H1 (cell line): Measurements from ENCODE around the gene HELQ. TPM values are rescaled to one million over a fixed set of nuclear protein-coding genes. Genes with fewer than 3 reads are reported as not detected.

ENCODE experiments used
- CTCF ChIA-PET: fragments of 300-600 bp; sonication (Branson Sonifier 250); formaldehyde crosslinking; loops from one replicate; lab custom pipeline; 2021; ENCODE audit not compliant: partially characterized antibody; lab: Charles Lee
- POLR2A ChIA-PET: fragments of 300-600 bp; sonication (Branson Sonifier 250); formaldehyde crosslinking; loops from one replicate; lab custom pipeline; 2021; ENCODE audit warnings: inconsistent platforms; ENCODE audit not compliant: partially characterized antibody; lab: Charles Lee
- DNase-seq, 2 experiments: peaks; one replicate each; pipeline versions ENCODE4 v3.0.0 to v3.0.0-alpha.2; 2010 to 2022; ENCODE audit warnings: low spot score in 2 of 2, low read depth in 1 of 2, mixed read lengths in 1 of 2
- FAIRE-seq: peaks from 2 replicates; lab custom pipeline; 2011; peaks lifted over from hg19 to GRCh38; lab: Jason Lieb, UNC
- H2AFZ ChIP-seq: 2 replicates; pipeline ENCODE4 v1.8.1; 2012; ENCODE audit warnings: low read length, inconsistent platforms
- H2AK5ac ChIP-seq: 2 replicates; pipeline ENCODE4 v1.6.1; 2013; ENCODE audit warnings: low read depth, low read length
- H2BK120ac ChIP-seq: replicated peaks from 2 replicates; pipeline ENCODE3; 2013; ENCODE audit warnings: low read depth, low read length, inconsistent platforms
- H2BK12ac ChIP-seq: 2 replicates; pipeline ENCODE4 v1.6.1; 2013; ENCODE audit warnings: low read depth, low read length
- H2BK15ac ChIP-seq: 2 replicates; pipeline ENCODE4 v1.6.1; 2013; ENCODE audit warnings: low read length
- H2BK20ac ChIP-seq: 2 replicates; pipeline ENCODE4 v1.6.1; 2013; ENCODE audit warnings: low read length
- H2BK5ac ChIP-seq: 2 replicates; pipeline ENCODE4 v1.6.1; 2013; ENCODE audit warnings: low read depth, low read length
- H3K14ac ChIP-seq: 2 replicates; pipeline ENCODE4 v1.6.1; 2013; ENCODE audit warnings: inconsistent platforms; ENCODE audit not compliant: insufficient read length
- H3K18ac ChIP-seq: 2 replicates; pipeline ENCODE4 v1.6.1; 2013; ENCODE audit warnings: low read length; ENCODE audit errors: extremely low read depth
- H3K23ac ChIP-seq: 2 replicates; pipeline ENCODE4 v1.6.1; 2013; ENCODE audit warnings: inconsistent platforms; ENCODE audit not compliant: insufficient read length
- H3K23me2 ChIP-seq: 2 replicates; pipeline ENCODE4 v1.6.1; 2013; ENCODE audit warnings: low read depth, low read length
- H3K27ac ChIP-seq: 2 replicates; pipeline ENCODE4 v1.6.1; 2011; ENCODE audit warnings: low read depth, low read length, inconsistent platforms
- H3K27me3 ChIP-seq, 4 experiments: replicated peaks in 1 of 4; 1 replicate in 1 of 4; 2 replicates in 3 of 4; pipeline versions ENCODE4 v1.6.1 to v1.8.1; 2011 to 2013; ENCODE audit warnings: low read length in 3 of 4, mild to moderate bottlenecking in 3 of 4, inconsistent platforms in 2 of 4, mixed read lengths in 2 of 4, moderate library complexity in 1 of 4; ENCODE audit not compliant: control insufficient read depth in 3 of 4, insufficient read depth in 3 of 4; ENCODE audit errors: extremely low read depth in 1 of 4
- H3K36me3 ChIP-seq, 4 experiments: 2 replicates each; pipeline versions ENCODE4 v1.6.1 to v1.8.1; 2011 to 2013; ENCODE audit warnings: mild to moderate bottlenecking in 4 of 4, low read length in 3 of 4, moderate library complexity in 2 of 4, control low read depth in 1 of 4, inconsistent platforms in 1 of 4; ENCODE audit not compliant: insufficient read depth in 4 of 4, control insufficient read depth in 2 of 4
- H3K4ac ChIP-seq: replicated peaks from 2 replicates; pipeline ENCODE3; 2013; ENCODE audit warnings: low read length, low read depth, mixed read lengths, inconsistent platforms; ENCODE audit not compliant: insufficient read length
- H3K4me1 ChIP-seq, 4 experiments: replicated peaks in 1 of 4; 1 replicate in 1 of 4; 2 replicates in 3 of 4; pipeline versions ENCODE4 v1.6.1 to v1.8.1; 2011 to 2013; ENCODE audit warnings: low read length in 3 of 4, inconsistent platforms in 2 of 4, mixed read lengths in 1 of 4; ENCODE audit not compliant: insufficient read depth in 4 of 4, control insufficient read depth in 3 of 4
- H3K4me2 ChIP-seq, 2 experiments: 2 replicates each; pipeline versions ENCODE4 v1.6.1 to v1.8.1; 2011 to 2013; ENCODE audit warnings: low read depth in 2 of 2, low read length in 2 of 2, control low read depth in 1 of 2, inconsistent platforms in 1 of 2, mild to moderate bottlenecking in 1 of 2; ENCODE audit not compliant: insufficient read depth in 1 of 2
- H3K4me3 ChIP-seq, 4 experiments: fragments of 200-600, 300-600 bp in 1 of 4; sonication (generic), shearing (Covaris generic), sonication (Bioruptor Twin) in 1 of 4; 2 replicates each; pipeline versions ENCODE4 v1.5.1 to v1.8.1; 2011 to 2016; ENCODE audit warnings: low read length in 4 of 4, low read depth in 3 of 4, control low read depth in 2 of 4, inconsistent platforms in 2 of 4, mild to moderate bottlenecking in 2 of 4, mixed read lengths in 1 of 4, moderate library complexity in 1 of 4; ENCODE audit not compliant: insufficient read depth in 2 of 4; ENCODE audit errors: extremely low read depth in 1 of 4
- H3K56ac ChIP-seq: replicated peaks from 2 replicates; pipeline ENCODE3; 2013; ENCODE audit warnings: low read depth, mild to moderate bottlenecking, mixed read lengths, low read length, inconsistent platforms; ENCODE audit not compliant: insufficient read length
- H3K79me1 ChIP-seq: 2 replicates; pipeline ENCODE4 v1.6.1; 2013; ENCODE audit warnings: low read depth, low read length, control low read depth
- H3K79me2 ChIP-seq, 2 experiments: 2 replicates each; pipeline versions ENCODE4 v1.6.1 to v1.8.1; 2012 to 2013; ENCODE audit warnings: low read length in 2 of 2, mild to moderate bottlenecking in 2 of 2, inconsistent platforms in 1 of 2; ENCODE audit not compliant: insufficient read depth in 2 of 2, control insufficient read depth in 1 of 2
- H3K9ac ChIP-seq, 4 experiments: replicated peaks in 1 of 4; 1 replicate in 1 of 4; 2 replicates in 3 of 4; pipeline versions ENCODE4 v1.6.1 to v1.8.1; 2011 to 2013; ENCODE audit warnings: low read depth in 3 of 4, low read length in 3 of 4, control low read depth in 2 of 4, mild to moderate bottlenecking in 2 of 4, moderate library complexity in 2 of 4, inconsistent platforms in 1 of 4; ENCODE audit errors: extremely low read depth in 1 of 4
- H3K9me3 ChIP-seq, 2 experiments: 2 replicates each; pipeline versions ENCODE4 v1.6.1 to v1.8.1; 2012 to 2013; ENCODE audit warnings: mild to moderate bottlenecking in 2 of 2, moderate library complexity in 2 of 2, control low read depth in 1 of 2, inconsistent platforms in 1 of 2, low read depth in 1 of 2, low read length in 1 of 2, mixed read lengths in 1 of 2; ENCODE audit not compliant: insufficient read depth in 2 of 2
- H4K20me1 ChIP-seq, 2 experiments: replicated peaks in 1 of 2; 2 replicates each; pipeline versions ENCODE3 to v1.8.1; 2011 to 2013; ENCODE audit warnings: inconsistent platforms in 2 of 2, low read length in 2 of 2, mild to moderate bottlenecking in 1 of 2; ENCODE audit not compliant: insufficient read depth in 2 of 2, control insufficient read depth in 1 of 2
- H4K5ac ChIP-seq: 2 replicates; pipeline ENCODE4 v1.6.1; 2013; ENCODE audit warnings: low read length, low read depth, mixed read lengths, inconsistent platforms; ENCODE audit not compliant: insufficient read length
- H4K8ac ChIP-seq: 2 replicates; pipeline ENCODE4 v1.8.0; 2013; ENCODE audit warnings: mild to moderate bottlenecking, moderate library complexity, low read length, inconsistent platforms; ENCODE audit not compliant: insufficient read depth; ENCODE audit errors: extremely low read depth
- H4K91ac ChIP-seq: replicated peaks from 2 replicates; pipeline ENCODE3; 2013; ENCODE audit warnings: low read length, mixed read lengths, inconsistent platforms; ENCODE audit not compliant: insufficient read length
- EP300 ChIP-seq, 2 experiments: IDR thresholded peaks; 1 replicate in 1 of 2; 2 replicates in 1 of 2; pipeline ENCODE4 v1.6.1; 2011 to 2012; ENCODE audit warnings: low read depth in 2 of 2, low read length in 2 of 2, mild to moderate bottlenecking in 2 of 2, borderline replicate concordance in 1 of 2, inconsistent platforms in 1 of 2, moderate library complexity in 1 of 2
- HDAC2 ChIP-seq, 2 experiments: fragments of 300-600 bp in 1 of 2; sonication (generic) in 1 of 2; IDR thresholded peaks; 2 replicates each; pipeline ENCODE4 v1.6.1; 2011 to 2012; ENCODE audit warnings: low read depth in 2 of 2, low read length in 2 of 2, mild to moderate bottlenecking in 2 of 2, moderate library complexity in 2 of 2, borderline replicate concordance in 1 of 2, inconsistent platforms in 1 of 2
- RBBP5 ChIP-seq: IDR thresholded peaks from 2 replicates; pipeline ENCODE4 v1.7.1; 2012; ENCODE audit warnings: low read depth, mild to moderate bottlenecking, inconsistent platforms, low read length, moderate library complexity, borderline replicate concordance
- SUZ12 ChIP-seq: fragments of 200-600 bp; sonication (generic); IDR thresholded peaks from 2 replicates; pipeline ENCODE4 v1.6.1; 2012; ENCODE audit warnings: mild to moderate bottlenecking, inconsistent platforms, low read length, moderate library complexity, mixed read lengths
- TBP ChIP-seq: IDR thresholded peaks from 2 replicates; pipeline ENCODE4 v1.6.1; 2011; ENCODE audit warnings: low read depth, low read length, improper control_type of control experiment
- ZNF274 ChIP-seq: IDR thresholded peaks from 2 replicates; pipeline ENCODE4 v1.7.0; 2012; ENCODE audit warnings: low read length, borderline replicate concordance; ENCODE audit errors: extremely low read depth
- WGBS, 2 experiments: shearing (Covaris generic) in 1 of 2; methylation state at CpG; one replicate each; pipeline versions ENCODE4 v1.1.6 to v1.1.7; 2013 to 2015; ENCODE audit warnings: low lambda C conversion rate in 2 of 2, mixed read lengths in 2 of 2, inconsistent platforms in 1 of 2, low coverage in 1 of 2, missing lambda C conversion rate in 1 of 2; ENCODE audit not compliant: insufficient replicate concordance in 2 of 2, insufficient coverage in 1 of 2, insufficient read length in 1 of 2; ENCODE audit errors: extremely low coverage in 1 of 2, missing lambda C conversion rate in 1 of 2; 5-methylcytosine and 5-hydroxymethylcytosine counted together
- polyA plus RNA-seq, 7 experiments: library from polyadenylated mRNA; depleted of rRNA in 3 of 7; stranded (reverse) in 5 of 7; unstranded in 2 of 7; fragments of >200 nt in 5 of 7; fragments of 200-250 nt in 2 of 7; gene quantifications; 1 replicate in 5 of 7; 2 replicates in 1 of 7; 4 replicates in 1 of 7; pipeline versions ENCODE4 v1.2.1 to v1.2.3, GENCODE V29; 2011 to 2013; ENCODE audit warnings: missing spikeins in 2 of 7, mixed read lengths in 2 of 7
- total RNA-seq: library from RNA; stranded (reverse); fragmentation: NEBNext Ultra II Directional; extraction: Animal tissue kit (Norgen Biotek cat#: 25700); gene quantifications from 2 replicates; pipeline ENCODE4 v1.2.1, GENCODE V29; 2021
- TF ChIP-seq, protein P1 (sequence below), 3 experiments: IDR thresholded peaks; 1 replicate in 2 of 3; 2 replicates in 1 of 3; pipeline versions ENCODE4 v1.5.1 to v1.6.1; 2011; ENCODE audit warnings: low read length in 3 of 3, mild to moderate bottlenecking in 3 of 3, inconsistent platforms in 2 of 3, low read depth in 1 of 3, moderate library complexity in 1 of 3; ENCODE audit not compliant: insufficient read depth in 1 of 3; ENCODE audit errors: control extremely low read depth in 1 of 3

HELQ gene
- total and polyA plus RNA-seq, 2 of the 8 experiments (the other 6 are each of a cell fraction or from before 2014, with no cell fraction given), result 4.7 to 9.0 TPM

DNA sequence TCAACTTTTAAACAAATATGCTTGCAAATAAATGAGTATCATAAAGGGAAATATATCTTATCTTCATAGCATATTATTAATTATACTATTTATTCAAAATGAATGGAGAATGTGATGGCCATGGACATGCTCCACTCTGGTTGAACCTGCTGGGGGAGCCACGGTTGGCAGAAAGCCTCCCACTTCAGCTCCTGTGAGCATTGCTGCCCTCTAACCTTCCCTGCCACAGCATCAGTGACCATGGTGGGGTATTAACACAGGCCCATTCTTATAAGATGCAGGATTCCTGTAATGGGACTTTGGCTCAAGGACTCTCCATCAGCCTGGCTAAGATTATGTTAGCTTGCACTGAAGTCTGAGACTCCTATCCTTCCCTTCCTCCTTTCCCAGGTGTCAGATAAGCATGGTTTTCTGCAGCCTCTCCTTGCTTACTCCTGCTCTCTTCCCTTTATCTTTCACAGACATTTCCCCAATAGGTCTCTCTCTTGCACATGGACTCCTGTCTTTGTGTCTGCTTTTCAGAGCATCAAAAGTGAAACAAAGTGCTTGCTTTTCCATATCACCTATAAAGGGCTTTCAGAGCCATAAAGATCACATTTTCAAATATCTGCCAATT is 34.2 kb upstream of the HELQ start:
- H3K79me2 ChIP-seq, result no peaks in the 10 kb centered on the region
- H3K56ac ChIP-seq, result no peak overlapping the region
- no peak overlapping the region for H2BK120ac ChIP-seq
- H3K4me3 ChIP-seq, result no peak overlapping the region
- no peaks in the 10 kb centered on the region for H3K79me1 ChIP-seq
- H3K23ac ChIP-seq, result no peak overlapping the region
- no peak overlapping the region for H3K9ac ChIP-seq
- ChIA-PET POLR2A (no interaction called here), CTCF (interaction anchor here (0.7 to 2.5 kb wide), 15 partner anchors 10 to 164 kb away, joined by 3 to 14 read pairs (median 4); partner anchors contain the start of gene HELQ)
- no peak for FAIRE-seq
- H4K5ac ChIP-seq, result no peak overlapping the region
- WGBS, 2 experiments, result 45% methylated on average over 1 of the region's 1 CpG; no CpG with 5 or more reads in 1 of the 2 experiments
- H3K27ac ChIP-seq, result no peak overlapping the region
- no peaks in the 10 kb centered on the region for H3K9me3 ChIP-seq
- H2BK15ac ChIP-seq, result no peak overlapping the region
- H3K27me3 ChIP-seq, result no peaks in the 10 kb centered on the region
- H3K14ac ChIP-seq, result no peak overlapping the region
- H3K4ac ChIP-seq, result no peak overlapping the region
- H3K23me2 ChIP-seq, result 0 out of 2 replicates have a peak, but pooled peaks cover 3% of the 10 kb centered on the region
- H4K91ac ChIP-seq, result no peak overlapping the region
- 0 out of 2 replicates have a peak overlapping the region, but pooled peaks have one; percentile 78 for H2AFZ ChIP-seq
- H2BK12ac ChIP-seq, result 0 out of 2 replicates have a peak overlapping the region, but pooled peaks have one; percentile 29
- H2BK20ac ChIP-seq, result no peak overlapping the region
- no peak overlapping the region for H3K18ac ChIP-seq
- H3K36me3 ChIP-seq, result no peaks in the 10 kb centered on the region
- no peaks in the 10 kb centered on the region for H4K20me1 ChIP-seq
- no peak overlapping the region for H3K4me2 ChIP-seq
- H3K4me1 ChIP-seq, result peaks cover 0 to 2% (median 0%) of the 10 kb centered on the region in 4 experiments; a peak in 2 of 7 replicates
- no peak overlapping the region for H4K8ac ChIP-seq
- no peak for DNase-seq
- no peak overlapping the region for H2BK5ac ChIP-seq
- H2AK5ac ChIP-seq, result no peak overlapping the region
- TF ChIP-seq TBP (no peak), HDAC2 (IDR thresholded peaks at IDR 0.05; ENCODE audit: borderline replicate concordance in 1 of 2, low read depth in 2 of 2, low read length in 2 of 2) (no peak), RBBP5 (no peak), SUZ12 (no peak), EP300 (IDR thresholded peaks at IDR 0.05; ENCODE audit: borderline replicate concordance in 1 of 2, low read depth in 2 of 2, low read length in 2 of 2) (no peak), ZNF274 (no peak)
- TF ChIP-seq, protein P1, sequence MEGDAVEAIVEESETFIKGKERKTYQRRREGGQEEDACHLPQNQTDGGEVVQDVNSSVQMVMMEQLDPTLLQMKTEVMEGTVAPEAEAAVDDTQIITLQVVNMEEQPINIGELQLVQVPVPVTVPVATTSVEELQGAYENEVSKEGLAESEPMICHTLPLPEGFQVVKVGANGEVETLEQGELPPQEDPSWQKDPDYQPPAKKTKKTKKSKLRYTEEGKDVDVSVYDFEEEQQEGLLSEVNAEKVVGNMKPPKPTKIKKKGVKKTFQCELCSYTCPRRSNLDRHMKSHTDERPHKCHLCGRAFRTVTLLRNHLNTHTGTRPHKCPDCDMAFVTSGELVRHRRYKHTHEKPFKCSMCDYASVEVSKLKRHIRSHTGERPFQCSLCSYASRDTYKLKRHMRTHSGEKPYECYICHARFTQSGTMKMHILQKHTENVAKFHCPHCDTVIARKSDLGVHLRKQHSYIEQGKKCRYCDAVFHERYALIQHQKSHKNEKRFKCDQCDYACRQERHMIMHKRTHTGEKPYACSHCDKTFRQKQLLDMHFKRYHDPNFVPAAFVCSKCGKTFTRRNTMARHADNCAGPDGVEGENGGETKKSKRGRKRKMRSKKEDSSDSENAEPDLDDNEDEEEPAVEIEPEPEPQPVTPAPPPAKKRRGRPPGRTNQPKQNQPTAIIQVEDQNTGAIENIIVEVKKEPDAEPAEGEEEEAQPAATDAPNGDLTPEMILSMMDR (IDR thresholded peaks at IDR 0.05; ENCODE audit: control extremely low read depth in 1 of 3, insufficient read depth in 1 of 3, low read depth in 1 of 3, low read length in 3 of 3), result peak in 2 of 3 experiments; percentile 9 to 20; a peak in 2 of 4 replicates
